Measurements from ENCODE around the gene TMEM45B.
"Not testable (repeated sequence)": the region's sequence is repeated elsewhere in the genome, so short reads cannot be mapped to it uniquely, and the experiment has no call there.

TMEM45B gene

GRCh38 chr11:129815596-129816461, at the start of gene TMEM45B:
Gene TMEM45B (plus strand): TSS chr11:129815848. CDS start chr11:129852483, 36,635 bp downstream.
- peak; percentile 30 for DNase-seq

- DNase-seq: no peak
These were observed 48.6 kb upstream of the TMEM45B start for GRCh38 chr11:129766898-129767604.

GRCh38 chr11:129767827-129768226, 47.8 kb upstream of the TMEM45B start:
- DNase-seq: no peak

- no peak for DNase-seq
These were observed 47.3 kb upstream of the TMEM45B start for GRCh38 chr11:129768356-129768755.

GRCh38 chr11:129769059-129769458, 46.6 kb upstream of the TMEM45B start:
- DNase-seq: no peak

- no peak for DNase-seq
These were observed 44.7 kb upstream of the TMEM45B start for GRCh38 chr11:129770993-129771392.

GRCh38 chr11:129771456-129771855, 44.2 kb upstream of the TMEM45B start:
- not testable (repeated sequence) for DNase-seq

GRCh38 chr11:129778877-129779276, 36.8 kb upstream of the TMEM45B start:
- DNase-seq: no peak

- no peak for DNase-seq
These were observed 36.3 kb upstream of the TMEM45B start for GRCh38 chr11:129779342-129779741.

- no peak for DNase-seq
These were observed 30.1 kb upstream of the TMEM45B start for GRCh38 chr11:129785383-129786111.

- DNase-seq: not testable (repeated sequence)
These were observed 29.6 kb upstream of the TMEM45B start for GRCh38 chr11:129786112-129786416.

GRCh38 chr11:129787532-129788155, 28.0 kb upstream of the TMEM45B start:
- DNase-seq: no peak

GRCh38 chr11:129788278-129788677, 27.4 kb upstream of the TMEM45B start:
- DNase-seq: no peak

- no peak for DNase-seq
These were observed 25.5 kb upstream of the TMEM45B start for GRCh38 chr11:129790106-129790505.

- no peak for DNase-seq
These were observed 24.1 kb upstream of the TMEM45B start for GRCh38 chr11:129791515-129791914.

GRCh38 chr11:129792663-129793062, 23.0 kb upstream of the TMEM45B start:
- DNase-seq: no peak

- no peak for DNase-seq
These were observed 20.6 kb upstream of the TMEM45B start for GRCh38 chr11:129795089-129795488.

GRCh38 chr11:129798212-129798611, 17.4 kb upstream of the TMEM45B start:
- DNase-seq: no peak

- not testable (repeated sequence) for DNase-seq
These were observed 15.5 kb upstream of the TMEM45B start for GRCh38 chr11:129800162-129800561.

- DNase-seq: no peak
These were observed 15.0 kb upstream of the TMEM45B start for GRCh38 chr11:129800655-129801054.

GRCh38 chr11:129803533-129803932, 12.1 kb upstream of the TMEM45B start:
- no peak for DNase-seq

GRCh38 chr11:129804012-129804411, 11.6 kb upstream of the TMEM45B start:
- DNase-seq: no peak

GRCh38 chr11:129808241-129808640, 7.4 kb upstream of the TMEM45B start:
- not testable (repeated sequence) for DNase-seq

All from NCI-H1417 treated with DMSO at 0.1 percent for 48 hours (cell line).